HG03342 (cell line): ENCODE results near the gene SMG6.
"Not testable (repeated sequence)": the region's sequence is repeated elsewhere in the genome, so short reads cannot be mapped to it uniquely, and the experiment has no call there.

Experiments
- ATAC-seq: cut with Tn5 transposase; IDR thresholded peaks from one replicate; pipeline ENCODE4 v1.9.1; 2021; ENCODE audit warnings: mild to moderate bottlenecking, moderate library complexity; ENCODE audit not compliant: unreplicated experiment

SMG6 gene

GRCh38 chr17:2181206-2181896 lies 122.2 kb downstream of the SMG6 start:
- no peak for ATAC-seq

DNA sequence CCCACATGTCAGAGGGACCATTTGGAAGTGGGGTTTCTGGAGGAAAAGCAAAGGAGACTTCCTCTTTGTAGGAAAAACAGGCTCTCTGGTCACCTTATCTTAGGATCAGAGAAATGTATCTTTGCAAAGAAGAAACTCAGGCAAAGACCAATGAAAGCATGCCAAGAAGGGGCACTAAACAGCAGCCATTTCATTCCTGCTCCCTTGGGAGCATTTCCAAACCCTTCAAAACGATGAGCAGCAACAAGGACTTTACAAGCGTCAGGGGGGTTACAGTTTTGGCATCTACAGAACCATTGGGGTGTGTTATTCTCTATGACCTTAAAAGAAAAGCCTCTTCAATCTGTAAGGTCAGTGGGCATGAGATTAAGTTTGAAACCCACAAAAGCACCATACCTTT lies 122.8 kb downstream of the SMG6 start:
- no peak for ATAC-seq

DNA sequence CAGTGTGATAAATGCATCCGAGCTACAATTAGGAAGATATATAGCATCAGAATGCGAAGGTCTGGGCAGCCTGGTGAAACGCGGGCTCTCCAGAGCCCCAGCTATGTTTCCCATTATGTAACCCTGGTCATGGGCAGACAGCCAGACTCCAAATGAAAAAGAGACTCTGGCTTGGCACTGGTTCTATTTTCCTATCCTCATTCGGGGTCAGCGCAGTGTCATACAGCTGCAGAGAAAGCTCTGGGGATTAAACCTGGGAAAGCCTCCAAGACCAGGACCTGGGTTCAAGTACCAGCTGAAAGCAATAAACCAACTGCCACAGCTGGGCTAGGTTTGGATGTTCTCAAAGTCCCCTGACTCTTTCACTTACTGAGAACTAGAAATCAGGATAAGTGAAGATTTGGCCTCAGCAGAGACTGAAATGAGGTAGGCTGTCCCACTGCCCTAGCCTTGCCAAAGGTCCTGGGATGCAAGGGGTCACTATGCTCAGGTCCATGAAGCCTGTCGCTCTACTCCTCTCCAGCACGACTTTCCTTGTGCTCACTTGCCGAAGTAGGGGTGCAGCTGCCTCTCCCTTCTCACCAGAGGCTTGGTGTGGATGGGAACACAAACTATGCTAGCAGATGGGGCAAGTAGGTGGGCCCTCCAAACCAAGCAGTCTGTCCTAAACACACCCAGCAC lies 123.8 kb downstream of the SMG6 start:
- ATAC-seq, result no peak

DNA sequence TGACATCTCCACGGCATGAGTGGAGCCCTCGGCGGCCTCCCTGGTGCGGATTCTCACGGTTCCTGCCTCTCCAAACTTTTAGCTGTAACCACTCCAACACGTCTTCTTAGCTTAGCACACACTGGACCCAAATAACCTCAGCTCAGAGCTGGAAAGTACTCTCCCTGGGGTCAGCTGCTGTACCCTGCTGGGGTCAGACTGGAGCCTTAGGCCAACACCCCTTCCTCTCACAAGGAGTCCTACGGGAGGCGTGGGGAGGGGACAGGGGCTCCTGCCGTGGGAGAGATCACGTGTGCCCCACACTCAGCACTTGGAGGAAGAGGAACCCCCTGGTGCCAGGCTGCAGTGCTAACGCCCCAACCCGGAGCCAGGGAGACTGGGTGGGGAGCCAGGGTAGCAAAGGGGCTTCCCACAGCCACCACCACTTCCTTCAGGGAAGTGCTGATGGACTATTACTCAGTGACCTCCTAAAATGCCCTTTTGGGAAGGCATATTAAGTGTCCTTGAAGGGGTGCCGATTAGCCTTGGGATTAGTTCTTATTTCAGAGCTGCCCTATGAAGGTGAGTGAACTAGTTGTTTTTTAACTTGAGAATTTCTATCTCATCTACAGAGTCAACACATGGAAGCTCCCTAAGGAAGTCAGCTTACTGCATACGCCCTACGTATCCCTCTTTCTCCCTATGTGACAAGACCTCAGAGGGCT lies 124.6 kb downstream of the SMG6 start:
- no peak for ATAC-seq

DNA sequence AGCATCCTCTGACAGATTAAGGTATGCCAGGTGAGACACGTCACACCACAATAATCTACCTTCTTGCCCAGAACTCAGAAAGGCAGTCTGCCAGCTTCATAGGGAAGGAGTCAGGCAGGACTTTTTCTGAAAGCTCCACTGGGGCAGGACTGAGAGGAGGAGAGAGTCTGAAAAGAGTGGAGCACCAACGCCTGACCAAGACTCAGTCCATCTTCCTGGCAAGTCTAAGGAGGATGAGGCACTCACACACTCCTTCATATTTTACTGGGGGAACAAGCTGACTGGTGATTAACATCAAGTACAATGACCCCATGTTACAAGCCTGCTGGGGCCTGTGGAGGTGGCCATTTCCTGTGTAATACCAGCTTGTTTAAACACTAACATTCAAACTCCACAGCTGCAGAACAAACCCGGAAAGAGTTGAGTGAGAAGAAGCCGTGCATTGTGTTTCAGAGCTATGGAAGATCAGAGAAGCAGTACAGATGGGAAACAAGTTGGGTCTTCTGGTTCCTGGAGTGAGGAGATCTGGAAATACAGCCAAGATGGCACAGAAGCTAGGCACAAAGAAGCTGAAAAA lies 126.3 kb downstream of the SMG6 start:
- no peak for ATAC-seq

DNA sequence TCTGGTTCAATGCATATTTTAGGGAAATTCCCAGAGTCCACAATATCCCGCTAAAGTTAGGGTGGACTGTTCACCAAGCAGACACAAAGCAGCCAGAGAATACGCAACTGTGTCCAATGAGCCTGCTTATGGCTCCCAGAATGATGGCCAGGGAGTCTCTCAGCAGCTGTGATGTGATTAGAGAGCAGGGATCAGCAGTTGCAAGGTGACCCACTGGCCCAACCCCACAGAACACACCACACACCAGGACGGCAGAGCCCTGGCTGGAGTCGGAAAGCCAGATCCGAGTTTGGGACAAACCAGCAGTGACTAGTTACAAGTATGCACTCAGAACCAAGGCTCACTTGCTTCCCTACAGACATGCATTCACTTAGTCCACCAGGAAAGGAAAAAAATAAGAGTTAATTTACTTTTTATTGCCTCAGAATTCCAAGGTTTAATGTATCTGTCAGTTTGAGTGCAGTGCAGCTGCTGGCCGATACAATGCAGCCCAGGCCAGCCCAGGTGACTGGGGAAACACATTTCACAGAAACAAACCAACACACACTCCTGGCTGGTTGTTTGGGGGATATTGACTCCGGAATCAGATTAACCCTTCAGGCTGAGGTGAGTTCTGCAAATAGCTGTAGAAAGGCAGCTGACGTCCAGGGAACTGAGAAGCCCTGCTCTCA lies 127.0 kb downstream of the SMG6 start:
- no peak for ATAC-seq

- no peak for ATAC-seq
These were observed 128.3 kb downstream of the SMG6 start for GRCh38 chr17:2175294-2175628.

DNA sequence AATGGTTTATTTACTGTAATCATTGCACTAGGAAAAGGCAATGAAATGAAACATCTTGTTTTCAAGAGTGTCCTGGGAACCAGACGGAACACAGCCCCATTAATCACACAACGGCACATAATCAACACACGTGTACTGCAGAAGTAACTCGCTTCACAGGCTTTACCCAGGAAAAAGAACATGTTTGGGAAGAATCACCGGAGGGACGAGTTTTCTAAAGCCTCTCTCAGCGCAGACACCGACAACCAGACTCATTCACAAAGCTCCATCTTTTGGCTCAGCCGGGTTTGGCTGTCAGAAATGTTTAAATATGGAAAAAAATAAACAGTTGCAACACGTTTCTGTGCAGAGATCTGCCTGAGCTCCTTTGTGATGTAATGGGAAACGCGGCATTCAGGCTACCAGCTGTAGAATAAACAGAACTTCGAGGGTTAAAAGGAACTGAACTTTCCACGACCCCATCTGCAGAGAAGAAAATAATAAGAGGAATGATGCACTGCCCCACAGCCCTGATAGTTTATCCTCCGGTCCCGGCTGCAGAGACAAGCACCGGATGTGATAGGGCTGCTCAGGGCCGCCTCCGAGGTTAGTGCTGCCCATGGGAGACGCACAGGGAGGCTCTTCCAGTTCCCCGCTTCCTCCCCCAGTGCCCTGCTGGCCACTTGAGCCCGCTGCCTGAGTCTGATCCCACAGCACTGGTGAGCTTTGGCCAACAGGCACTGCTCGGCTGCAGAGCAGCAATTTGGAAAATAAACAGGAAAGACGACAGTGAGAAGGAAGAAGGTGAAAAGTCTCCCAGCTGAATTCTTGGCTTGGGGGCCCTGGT lies 128.9 kb downstream of the SMG6 start:
- ATAC-seq, result no peak

- ATAC-seq, result no peak
These were observed 129.6 kb downstream of the SMG6 start for GRCh38 chr17:2174014-2174413.

DNA sequence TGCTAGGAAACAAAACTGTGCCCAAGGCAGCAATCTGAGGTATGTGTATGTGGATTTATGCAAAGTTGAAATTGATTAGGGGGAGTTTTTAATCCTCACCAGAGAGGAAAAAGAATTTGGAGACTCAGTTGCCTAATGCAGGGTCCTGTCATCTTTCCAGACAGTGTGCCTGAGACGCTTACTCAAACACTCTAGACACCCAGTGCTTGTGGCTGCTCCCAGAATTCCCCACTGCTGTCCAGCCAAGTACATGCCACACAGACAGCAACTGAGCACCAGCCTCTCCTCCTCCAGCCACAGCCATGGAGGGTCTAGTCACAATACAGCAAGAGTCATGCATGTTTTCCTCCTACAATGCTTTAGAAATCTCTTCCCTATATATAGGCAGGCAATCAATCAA lies 130.6 kb downstream of the SMG6 start:
- no peak for ATAC-seq

GRCh38 chr17:2172077-2172851 lies 131.3 kb downstream of the SMG6 start:
- no peak for ATAC-seq

DNA sequence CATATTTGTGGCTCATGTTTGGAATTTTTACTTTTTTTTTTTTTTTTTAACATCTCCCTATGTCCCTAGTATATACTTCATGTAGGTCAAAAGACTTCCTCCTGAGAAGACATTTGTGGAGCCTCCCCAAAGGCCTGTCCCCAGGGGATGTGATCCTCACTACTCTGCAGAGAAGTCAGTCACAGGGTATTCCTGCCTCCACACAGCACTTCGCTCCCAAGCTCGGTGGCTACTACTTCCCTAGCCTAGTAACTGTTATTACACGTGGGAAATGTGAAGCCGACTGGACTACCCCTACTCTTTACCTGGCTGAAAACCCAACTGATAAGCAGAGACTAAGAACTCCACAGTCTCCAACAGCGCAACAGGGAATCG lies 131.9 kb downstream of the SMG6 start:
- no peak for ATAC-seq

GRCh38 chr17:2170023-2170422 lies 133.6 kb downstream of the SMG6 start:
- ATAC-seq, result no peak

DNA sequence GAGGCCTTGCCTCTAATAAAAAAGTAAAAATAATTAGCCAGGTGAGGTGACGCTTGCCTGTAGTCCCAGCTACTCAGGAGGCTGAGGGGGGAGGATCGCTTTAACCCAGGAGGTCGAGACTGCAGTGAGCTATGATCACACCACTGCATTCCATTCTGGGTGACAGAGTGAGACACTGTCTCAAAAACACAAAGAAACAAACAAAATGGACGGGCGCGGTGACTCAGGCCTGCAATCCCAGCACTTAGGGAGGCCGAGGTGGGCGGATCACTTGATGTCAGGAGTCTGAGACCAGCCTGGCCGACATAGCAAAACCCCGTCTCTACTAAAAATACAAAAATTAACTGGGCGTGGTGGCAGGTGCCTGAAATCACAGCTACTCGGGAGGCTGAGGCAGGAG lies 137.9 kb downstream of the SMG6 start:
- not testable (repeated sequence) for ATAC-seq

GRCh38 chr17:2158396-2158780 lies 145.2 kb downstream of the SMG6 start:
- ATAC-seq, result no peak

GRCh38 chr17:2157675-2158395 lies 145.8 kb downstream of the SMG6 start:
- ATAC-seq, result no peak

- no peak for ATAC-seq
These were observed 146.5 kb downstream of the SMG6 start for GRCh38 chr17:2157081-2157480.

DNA sequence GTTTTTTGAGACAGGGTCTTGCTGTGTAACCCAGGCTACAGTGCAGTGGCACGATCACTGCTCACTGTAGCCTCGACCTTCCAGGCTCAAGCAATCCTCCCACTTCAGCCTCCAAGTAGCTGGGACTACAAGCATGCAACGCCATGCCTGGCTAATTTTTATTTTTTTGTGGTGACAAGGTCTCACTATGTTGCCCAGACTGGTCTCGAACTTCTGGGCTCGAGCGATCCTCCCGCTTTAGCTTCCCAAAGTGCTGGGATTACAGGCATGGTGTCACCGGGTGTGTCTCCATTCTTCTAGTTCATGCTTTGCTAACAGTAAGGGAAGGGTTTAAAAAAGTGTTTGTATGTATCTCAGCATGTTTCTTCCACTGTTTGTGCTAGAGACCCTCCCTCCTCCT lies 146.9 kb downstream of the SMG6 start:
- no peak for ATAC-seq

- ATAC-seq, result no peak
These were observed 148.0 kb downstream of the SMG6 start for GRCh38 chr17:2155573-2155972.
